Measurements from ENCODE around the gene SLC4A4.

SLC4A4 gene

GRCh38 chr4:71607780-71608677 lies 269.2 kb downstream of the SLC4A4 start:
- no peak for DNase-seq

- no peak for DNase-seq
Measured at GRCh38 chr4:71608678-71609071, 269.9 kb downstream of the SLC4A4 start.

DNA sequence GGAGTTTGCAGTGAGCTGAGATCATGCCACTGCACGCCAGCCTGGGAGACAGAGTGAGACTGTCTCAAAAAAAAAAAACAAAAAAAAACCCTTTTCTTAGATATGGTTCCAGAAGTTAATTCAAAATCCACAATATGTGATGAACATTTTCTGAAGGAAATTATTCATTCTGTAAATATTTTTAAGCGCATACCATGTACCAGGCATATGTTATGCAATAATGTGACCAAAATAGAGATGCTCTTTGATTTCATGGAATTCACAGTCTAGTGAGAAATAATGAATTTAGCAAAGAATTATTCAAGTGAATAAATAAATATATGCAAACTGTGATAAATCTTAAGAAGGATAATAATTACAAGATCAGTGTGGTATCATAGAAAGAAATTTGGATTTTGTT lies 270.3 kb downstream of the SLC4A4 start:
- DNase-seq: no peak

GRCh38 chr4:71609651-71610050 lies 270.8 kb downstream of the SLC4A4 start:
- no peak for DNase-seq

DNA sequence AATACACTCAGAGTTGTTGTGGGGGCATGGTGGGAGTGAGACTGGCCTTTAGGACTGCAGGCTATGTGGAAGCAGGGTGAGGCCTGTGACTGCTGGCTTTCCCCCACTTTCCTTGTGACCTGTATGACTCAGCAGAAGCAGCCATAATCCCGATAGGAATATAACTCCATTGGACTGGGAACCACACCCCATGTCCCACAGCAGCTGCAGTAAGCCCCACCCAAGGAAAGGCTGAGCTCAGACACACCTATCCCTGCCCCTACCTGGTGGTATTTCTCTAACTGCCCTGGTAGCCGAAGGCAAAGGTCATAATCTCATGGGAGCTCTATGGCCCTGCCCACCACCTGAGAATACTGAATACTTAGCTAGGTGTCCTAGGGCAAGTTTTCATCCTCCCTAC lies 275.8 kb downstream of the SLC4A4 start:
- no peak for DNase-seq

GRCh38 chr4:71616168-71616811 lies 277.5 kb downstream of the SLC4A4 start:
- no peak for DNase-seq

All from activated CD4-positive, CD25-positive, alpha-beta regulatory T cell treated with anti-CD3 and anti-CD28 coated beads, Interleukin-2, amount 50 U/mL, for 72 hours (primary cell).